Fibroblast of lung (primary cell): ENCODE measurements around the gene COX14.

Experiments
- EZH2 ChIP-seq: IDR thresholded peaks from 2 replicates; pipeline ENCODE4 v1.5.1; 2012; ENCODE audit warnings: low read length, control low read depth, mild to moderate bottlenecking; ENCODE audit errors: missing control alignments
- TF ChIP-seq, protein P1 (sequence below), 2 donors: IDR thresholded peaks in 1 of 2; conservative IDR thresholded peaks in 1 of 2; 1 replicate in 1 of 2; 2 replicates in 1 of 2; pipeline ENCODE4 v1.5.1; 2011 to 2012; ENCODE audit warnings: low read length in 2 of 2, control low read depth in 1 of 2, inconsistent platforms in 1 of 2, low read depth in 1 of 2, mild to moderate bottlenecking in 1 of 2

GRCh38 chr12:50089730-50090129, 22.3 kb upstream of the COX14 start:
- TF ChIP-seq, protein P1, sequence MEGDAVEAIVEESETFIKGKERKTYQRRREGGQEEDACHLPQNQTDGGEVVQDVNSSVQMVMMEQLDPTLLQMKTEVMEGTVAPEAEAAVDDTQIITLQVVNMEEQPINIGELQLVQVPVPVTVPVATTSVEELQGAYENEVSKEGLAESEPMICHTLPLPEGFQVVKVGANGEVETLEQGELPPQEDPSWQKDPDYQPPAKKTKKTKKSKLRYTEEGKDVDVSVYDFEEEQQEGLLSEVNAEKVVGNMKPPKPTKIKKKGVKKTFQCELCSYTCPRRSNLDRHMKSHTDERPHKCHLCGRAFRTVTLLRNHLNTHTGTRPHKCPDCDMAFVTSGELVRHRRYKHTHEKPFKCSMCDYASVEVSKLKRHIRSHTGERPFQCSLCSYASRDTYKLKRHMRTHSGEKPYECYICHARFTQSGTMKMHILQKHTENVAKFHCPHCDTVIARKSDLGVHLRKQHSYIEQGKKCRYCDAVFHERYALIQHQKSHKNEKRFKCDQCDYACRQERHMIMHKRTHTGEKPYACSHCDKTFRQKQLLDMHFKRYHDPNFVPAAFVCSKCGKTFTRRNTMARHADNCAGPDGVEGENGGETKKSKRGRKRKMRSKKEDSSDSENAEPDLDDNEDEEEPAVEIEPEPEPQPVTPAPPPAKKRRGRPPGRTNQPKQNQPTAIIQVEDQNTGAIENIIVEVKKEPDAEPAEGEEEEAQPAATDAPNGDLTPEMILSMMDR (conservative IDR thresholded peaks at IDR 0.05 in 1 of 2, IDR thresholded peaks at IDR 0.05 in 1 of 2; ENCODE audit: low read depth in 1 of 2, low read length in 2 of 2), result no peak
- no peak for TF ChIP-seq EZH2
